Measurements from ENCODE around the gene RXRA. TPM values are rescaled to one million over a fixed set of nuclear protein-coding genes. Genes with fewer than 3 reads are reported as not detected.

Gene RXRA
- polyA plus RNA-seq, 1 of the 3 experiments (the other 2 are of a cell fraction) = 7.6 TPM

DNA sequence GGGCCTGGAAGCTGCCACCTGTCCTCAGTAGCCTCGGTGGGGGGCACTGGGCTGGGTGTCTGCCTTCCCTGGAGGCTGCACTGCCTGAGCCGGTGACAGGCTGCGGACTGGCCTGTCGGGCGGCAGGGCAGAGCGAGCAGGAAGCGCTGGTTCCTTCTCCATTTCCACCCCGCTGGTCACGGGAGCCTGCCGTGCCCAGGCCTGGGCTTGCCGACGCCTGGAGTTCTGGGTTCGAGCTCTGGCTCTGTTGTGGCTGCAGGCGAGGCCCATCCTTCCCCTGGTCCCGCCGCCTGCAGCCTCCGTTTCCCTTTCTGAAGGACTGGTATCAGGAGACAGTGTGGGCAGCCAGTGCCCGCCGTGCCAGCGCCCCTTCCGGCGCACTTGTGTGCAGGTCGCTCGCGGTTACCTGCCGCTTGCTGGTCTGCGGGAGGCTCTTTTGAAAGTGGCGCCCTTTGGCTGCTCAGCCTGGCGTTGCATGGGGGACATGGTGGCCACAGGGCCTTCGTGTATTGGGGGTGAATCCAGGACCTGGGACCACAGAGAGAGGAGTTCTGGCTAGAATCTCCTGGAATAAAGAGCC lies 34.0 kb downstream of the RXRA start:
- WGBS (ENCODE audit: low lambda C conversion rate) = 100% methylated on average over 2 of the region's 30 CpGs
- no peaks in the 10 kb centered on the region for H3K9me2 ChIP-seq
- peaks cover 97% of the 10 kb centered on the region for H4K20me1 ChIP-seq (ENCODE audit: insufficient read depth)
- TF ChIP-seq ELF1 (IDR thresholded peaks at IDR 0.05) = no peak
- no peak for TF ChIP-seq FOXM1 (IDR thresholded peaks at IDR 0.05; ENCODE audit: low read depth)
- no peak for TF ChIP-seq SMC3 (IDR thresholded peaks at IDR 0.05; ENCODE audit: low read depth, low read length)
- no peak for TF ChIP-seq FOSL2 (IDR thresholded peaks at IDR 0.05; ENCODE audit: borderline replicate concordance, low read depth)
- no peak for TF ChIP-seq ZBTB33 (IDR thresholded peaks at IDR 0.05; ENCODE audit: borderline replicate concordance, low read depth)
- TF ChIP-seq, protein P1, sequence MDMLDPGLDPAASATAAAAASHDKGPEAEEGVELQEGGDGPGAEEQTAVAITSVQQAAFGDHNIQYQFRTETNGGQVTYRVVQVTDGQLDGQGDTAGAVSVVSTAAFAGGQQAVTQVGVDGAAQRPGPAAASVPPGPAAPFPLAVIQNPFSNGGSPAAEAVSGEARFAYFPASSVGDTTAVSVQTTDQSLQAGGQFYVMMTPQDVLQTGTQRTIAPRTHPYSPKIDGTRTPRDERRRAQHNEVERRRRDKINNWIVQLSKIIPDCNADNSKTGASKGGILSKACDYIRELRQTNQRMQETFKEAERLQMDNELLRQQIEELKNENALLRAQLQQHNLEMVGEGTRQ (IDR thresholded peaks at IDR 0.05; ENCODE audit: borderline replicate concordance, low read depth, low read length) = no peak
- no peak for TF ChIP-seq NRF1 (IDR thresholded peaks at IDR 0.05; ENCODE audit: low read depth, low read length)
- no peak for TF ChIP-seq MEF2A (IDR thresholded peaks at IDR 0.05; ENCODE audit: borderline replicate concordance, low read depth)
- TF ChIP-seq, protein P2, sequence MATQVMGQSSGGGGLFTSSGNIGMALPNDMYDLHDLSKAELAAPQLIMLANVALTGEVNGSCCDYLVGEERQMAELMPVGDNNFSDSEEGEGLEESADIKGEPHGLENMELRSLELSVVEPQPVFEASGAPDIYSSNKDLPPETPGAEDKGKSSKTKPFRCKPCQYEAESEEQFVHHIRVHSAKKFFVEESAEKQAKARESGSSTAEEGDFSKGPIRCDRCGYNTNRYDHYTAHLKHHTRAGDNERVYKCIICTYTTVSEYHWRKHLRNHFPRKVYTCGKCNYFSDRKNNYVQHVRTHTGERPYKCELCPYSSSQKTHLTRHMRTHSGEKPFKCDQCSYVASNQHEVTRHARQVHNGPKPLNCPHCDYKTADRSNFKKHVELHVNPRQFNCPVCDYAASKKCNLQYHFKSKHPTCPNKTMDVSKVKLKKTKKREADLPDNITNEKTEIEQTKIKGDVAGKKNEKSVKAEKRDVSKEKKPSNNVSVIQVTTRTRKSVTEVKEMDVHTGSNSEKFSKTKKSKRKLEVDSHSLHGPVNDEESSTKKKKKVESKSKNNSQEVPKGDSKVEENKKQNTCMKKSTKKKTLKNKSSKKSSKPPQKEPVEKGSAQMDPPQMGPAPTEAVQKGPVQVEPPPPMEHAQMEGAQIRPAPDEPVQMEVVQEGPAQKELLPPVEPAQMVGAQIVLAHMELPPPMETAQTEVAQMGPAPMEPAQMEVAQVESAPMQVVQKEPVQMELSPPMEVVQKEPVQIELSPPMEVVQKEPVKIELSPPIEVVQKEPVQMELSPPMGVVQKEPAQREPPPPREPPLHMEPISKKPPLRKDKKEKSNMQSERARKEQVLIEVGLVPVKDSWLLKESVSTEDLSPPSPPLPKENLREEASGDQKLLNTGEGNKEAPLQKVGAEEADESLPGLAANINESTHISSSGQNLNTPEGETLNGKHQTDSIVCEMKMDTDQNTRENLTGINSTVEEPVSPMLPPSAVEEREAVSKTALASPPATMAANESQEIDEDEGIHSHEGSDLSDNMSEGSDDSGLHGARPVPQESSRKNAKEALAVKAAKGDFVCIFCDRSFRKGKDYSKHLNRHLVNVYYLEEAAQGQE (IDR thresholded peaks at IDR 0.05; ENCODE audit: low read depth, low read length) = no peak
- no peak for TF ChIP-seq FOXJ3 (CRISPR knock-in tag; IDR thresholded peaks at IDR 0.05)
- TF ChIP-seq SIN3A (IDR thresholded peaks at IDR 0.05; ENCODE audit: borderline replicate concordance, low read depth, low read length) = no peak
- no peak for TF ChIP-seq POLR2AphosphoS5 (IDR thresholded peaks at IDR 0.05; ENCODE audit: low read depth, low read length)
- no peak for TF ChIP-seq EZH2phosphoT487 (IDR thresholded peaks at IDR 0.05; ENCODE audit: borderline replicate concordance, low read depth)
- TF ChIP-seq MXI1 (IDR thresholded peaks at IDR 0.05; ENCODE audit: low read depth, low read length) = no peak
- TF ChIP-seq, protein P3, sequence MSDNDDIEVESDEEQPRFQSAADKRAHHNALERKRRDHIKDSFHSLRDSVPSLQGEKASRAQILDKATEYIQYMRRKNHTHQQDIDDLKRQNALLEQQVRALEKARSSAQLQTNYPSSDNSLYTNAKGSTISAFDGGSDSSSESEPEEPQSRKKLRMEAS (IDR thresholded peaks at IDR 0.05; ENCODE audit: low read depth) = no peak
- no peak for TF ChIP-seq TCF12 (IDR thresholded peaks at IDR 0.05)
- TF ChIP-seq PBX3 (IDR thresholded peaks at IDR 0.05) = no peak
- TF ChIP-seq TAF1 (IDR thresholded peaks at IDR 0.05; ENCODE audit: borderline replicate concordance, low read depth, low read length) = no peak
- no peak for TF ChIP-seq YY1 (IDR thresholded peaks at IDR 0.05; ENCODE audit: low read depth)
- no peak for TF ChIP-seq RAD21 (IDR thresholded peaks at IDR 0.05; ENCODE audit: low read length)
- POLR2A ChIA-PET = interaction anchor here (2.6 kb wide), 1 partner anchor 11 kb away, joined by 10 read pairs; no protein-coding TSS in a partner anchor
- peak overlapping the region; percentile 77 for H3K4me2 ChIP-seq
- H2AFZ ChIP-seq (ENCODE audit: low read depth) = no peak overlapping the region
- peaks cover 39% of the 10 kb centered on the region; the same call in 1 of the 2 replicates for H3K79me2 ChIP-seq (ENCODE audit: insufficient read depth)
- peaks cover 18 to 86% of the 10 kb centered on the region in 2 experiments for H3K4me1 ChIP-seq (ENCODE audit: control insufficient read depth in 1 of 2, insufficient read depth in 2 of 2, low read depth in 1 of 2, low read length in 1 of 2)
- no peak for DNase-seq
- H3K27ac ChIP-seq (ENCODE audit: low read depth in 2 of 2, low read length in 1 of 2) = peak overlapping the region; percentile 56 to 69
- peaks cover 9% of the 10 kb centered on the region for H3F3A ChIP-seq (replicated peaks; ENCODE audit: insufficient read depth)
- no peaks in the 10 kb centered on the region for H3K9me3 ChIP-seq
- H3K27me3 ChIP-seq (ENCODE audit: insufficient read depth) = no peaks in the 10 kb centered on the region
- CTCF ChIA-PET = interaction anchor here (0.6 to 4.5 kb wide), 9 partner anchors 9 to 190 kb away, joined by 3 to 31 read pairs (median 4); no protein-coding TSS in a partner anchor
- no peak overlapping the region for H3K4me3 ChIP-seq (ENCODE audit: low read depth in 2 of 2, low read length in 1 of 2)
- H3K36me3 ChIP-seq (replicated peaks in 1 of 2; ENCODE audit: control insufficient read depth in 1 of 2, insufficient read depth in 2 of 2, low read length in 1 of 2) = no peaks in the 10 kb centered on the region
- H3K9ac ChIP-seq = peak overlapping the region; percentile 48; the same call in 1 of the 2 replicates
